ENCODE results near the gene CORO2A.
"Not testable (repeated sequence)": the region's sequence is repeated elsewhere in the genome, so short reads cannot be mapped to it uniquely, and the experiment has no call there.

Gene CORO2A

GRCh38 chr9:98118640-98119601 is 73.5 kb downstream of the CORO2A start, which contains the start of gene TRIM14:
Gene TRIM14 (minus strand): TSS chr9:98119222. CDS start chr9:98119188, 34 bp downstream.
- no peak within 1 kb of the TSS for H3K27ac ChIP-seq (ENCODE audit: low read length)
- no peaks in the 10 kb centered on the region for H3K36me3 ChIP-seq (ENCODE audit: control insufficient read depth, insufficient read depth, low read length)
- no peaks in the 10 kb centered on the region for H3K9me3 ChIP-seq (ENCODE audit: control insufficient read depth, insufficient read depth, low read length)
- 0 out of 2 replicates have a peak, but pooled peaks cover 1% of the 10 kb centered on the region for H3K4me1 ChIP-seq (ENCODE audit: control insufficient read depth, insufficient read depth, low read length)
- H3K27me3 ChIP-seq (ENCODE audit: control insufficient read depth, insufficient read depth, low read length), result no peaks in the 10 kb centered on the region
- DNase-seq (ENCODE audit: low read depth, low spot score), result no peak
- WGBS (ENCODE audit: insufficient coverage, insufficient read length), result no CpG with 5 or more reads among the region's 71 CpGs
- H3K4me3 ChIP-seq (ENCODE audit: low read length), result peak within 1 kb of the TSS; percentile 48

DNA sequence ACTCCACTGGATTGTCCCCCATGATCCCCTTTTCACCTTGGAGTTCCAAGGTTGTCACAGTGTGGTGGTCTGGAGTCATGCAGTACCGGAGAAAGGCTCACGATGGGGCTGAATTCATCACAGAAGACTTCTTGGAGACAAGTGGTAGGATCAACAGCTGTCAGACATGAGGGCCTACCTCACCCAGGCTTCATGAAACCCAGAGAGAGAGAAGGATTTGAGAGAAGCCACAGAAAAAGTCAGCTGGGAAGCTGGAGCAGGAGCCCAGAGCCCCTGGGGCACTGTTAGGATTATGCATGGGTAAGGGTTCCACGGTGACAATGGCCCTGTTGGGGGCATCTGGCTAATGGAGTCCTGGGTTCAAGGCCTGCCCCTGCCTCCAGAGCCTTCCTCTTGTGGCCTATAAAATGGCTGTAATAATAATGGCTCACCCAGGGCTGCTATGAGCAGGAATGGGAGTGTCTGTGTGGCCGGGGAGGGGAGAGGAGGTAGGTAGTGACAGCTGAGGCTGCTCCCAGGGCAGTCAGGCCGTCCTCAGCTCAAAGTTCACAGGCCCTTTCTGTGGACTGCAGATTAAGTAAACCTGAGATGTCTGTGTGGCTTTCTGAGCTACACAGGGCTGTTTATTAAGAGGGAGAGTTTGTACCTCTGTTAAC is 74.3 kb downstream of the CORO2A start:
- H3K27me3 ChIP-seq (ENCODE audit: control insufficient read depth, insufficient read depth, low read length), result no peaks in the 10 kb centered on the region
- no peak overlapping the region for H3K27ac ChIP-seq (ENCODE audit: low read length)
- H3K4me1 ChIP-seq (ENCODE audit: control insufficient read depth, insufficient read depth, low read length), result 0 out of 2 replicates have a peak, but pooled peaks cover 1% of the 10 kb centered on the region
- no peaks in the 10 kb centered on the region for H3K36me3 ChIP-seq (ENCODE audit: control insufficient read depth, insufficient read depth, low read length)
- DNase-seq (ENCODE audit: low read depth, low spot score), result no peak
- peak overlapping the region; percentile 48; the same call in 1 of the 2 replicates for H3K4me3 ChIP-seq (ENCODE audit: low read length)
- WGBS (ENCODE audit: insufficient coverage, insufficient read length), result no CpG with 5 or more reads among the region's 5 CpGs
- H3K9me3 ChIP-seq (ENCODE audit: control insufficient read depth, insufficient read depth, low read length), result no peaks in the 10 kb centered on the region

- H3K36me3 ChIP-seq (ENCODE audit: control insufficient read depth, insufficient read depth, low read length); H3K4me3 ChIP-seq (ENCODE audit: low read length); H3K9me3 ChIP-seq (ENCODE audit: control insufficient read depth, insufficient read depth, low read length); H3K27me3 ChIP-seq (ENCODE audit: control insufficient read depth, insufficient read depth, low read length); DNase-seq (ENCODE audit: low read depth, low spot score); H3K27ac ChIP-seq (ENCODE audit: low read length); H3K4me1 ChIP-seq (ENCODE audit: control insufficient read depth, insufficient read depth, low read length): not testable (repeated sequence)
- WGBS (ENCODE audit: insufficient coverage, insufficient read length), result no CpG with 5 or more reads among the region's 6 CpGs
Observed at GRCh38 chr9:98117097-98117496, 75.3 kb downstream of the CORO2A start.

DNA sequence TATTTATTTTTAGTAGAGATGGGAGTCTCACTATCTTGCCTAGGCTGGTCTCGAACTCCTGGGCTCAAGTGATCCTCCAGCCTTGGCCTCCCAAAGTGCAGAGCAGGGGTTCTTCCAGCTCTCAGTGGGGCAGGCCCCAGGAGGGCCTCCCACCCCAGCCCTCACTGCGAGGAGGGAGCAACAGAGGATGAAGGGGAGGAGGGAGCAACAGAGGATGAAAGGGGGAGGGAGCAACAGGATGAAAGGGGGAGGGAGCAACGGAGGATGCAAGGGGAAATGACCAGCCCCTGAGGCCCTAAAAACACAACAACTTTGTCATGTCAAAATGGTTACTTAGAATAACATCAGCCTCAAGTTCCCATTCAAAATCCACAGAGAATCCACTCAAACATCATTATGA is 83.4 kb downstream of the CORO2A start:
- no peak for DNase-seq (ENCODE audit: low read depth, low spot score)
- no CpG with 5 or more reads among the region's 3 CpGs for WGBS (ENCODE audit: insufficient coverage, insufficient read length)
- Histone ChIP-seq H3K27ac (ENCODE audit: low read length) (no peak overlapping the region), H3K27me3 (ENCODE audit: control insufficient read depth, insufficient read depth, low read length) (no peaks in the 10 kb centered on the region), H3K4me1 (ENCODE audit: control insufficient read depth, insufficient read depth, low read length) (no peaks in the 10 kb centered on the region), H3K36me3 (ENCODE audit: control insufficient read depth, insufficient read depth, low read length) (no peaks in the 10 kb centered on the region), H3K9me3 (ENCODE audit: control insufficient read depth, insufficient read depth, low read length) (no peaks in the 10 kb centered on the region), H3K4me3 (ENCODE audit: low read length) (no peak overlapping the region)

DNA sequence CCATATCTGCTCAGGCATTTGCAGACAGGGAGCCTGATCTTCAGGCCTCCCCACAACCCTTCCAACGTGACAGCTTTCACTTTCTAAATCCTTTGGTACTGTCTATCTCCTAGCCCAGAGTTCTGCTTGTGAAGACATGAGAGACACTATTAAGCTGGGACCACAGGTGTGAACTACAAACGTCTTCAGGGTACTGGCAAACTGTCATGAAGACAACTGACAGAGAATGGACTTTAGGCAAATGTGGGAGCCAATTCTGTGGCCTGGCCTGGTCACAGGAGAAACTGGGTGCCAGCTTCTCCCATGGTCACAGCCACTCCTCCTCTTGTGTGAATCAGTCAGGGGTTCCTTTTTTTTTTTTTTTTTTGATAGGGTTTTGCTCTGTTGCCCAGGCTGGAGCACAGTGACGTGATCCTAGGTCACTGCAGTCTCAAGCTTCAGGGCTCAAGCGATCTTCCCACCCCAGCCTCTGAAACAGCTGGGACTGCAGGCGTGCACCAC is 83.9 kb downstream of the CORO2A start:
- Histone ChIP-seq H3K27me3 (ENCODE audit: control insufficient read depth, insufficient read depth, low read length) (no peaks in the 10 kb centered on the region), H3K9me3 (ENCODE audit: control insufficient read depth, insufficient read depth, low read length) (no peaks in the 10 kb centered on the region), H3K4me1 (ENCODE audit: control insufficient read depth, insufficient read depth, low read length) (no peaks in the 10 kb centered on the region), H3K4me3 (ENCODE audit: low read length) (no peak overlapping the region), H3K36me3 (ENCODE audit: control insufficient read depth, insufficient read depth, low read length) (no peaks in the 10 kb centered on the region), H3K27ac (ENCODE audit: low read length) (no peak overlapping the region)
- no peak for DNase-seq (ENCODE audit: low read depth, low spot score)
- no CpG with 5 or more reads among the region's 5 CpGs for WGBS (ENCODE audit: insufficient coverage, insufficient read length)

DNA sequence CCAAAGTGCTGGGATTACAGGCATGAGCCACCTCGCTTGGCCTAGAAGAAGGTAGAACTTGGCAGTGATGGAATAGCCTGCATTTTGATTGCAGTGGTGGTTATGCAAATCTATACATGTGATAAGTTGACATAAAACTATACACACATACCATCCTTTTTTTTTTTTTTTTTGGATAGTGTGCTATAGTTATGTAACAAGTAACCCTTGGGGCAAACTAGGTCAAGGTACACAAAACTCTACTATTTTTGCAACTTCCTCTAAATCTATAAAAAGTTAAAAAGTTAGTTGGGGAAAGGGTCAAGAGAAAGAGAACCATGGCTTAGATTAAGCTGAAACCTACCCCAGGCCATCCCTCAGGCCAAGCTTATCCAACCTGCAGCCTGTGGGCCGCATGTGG is 84.5 kb downstream of the CORO2A start:
- no peaks in the 10 kb centered on the region for H3K4me1 ChIP-seq (ENCODE audit: control insufficient read depth, insufficient read depth, low read length)
- no peaks in the 10 kb centered on the region for H3K36me3 ChIP-seq (ENCODE audit: control insufficient read depth, insufficient read depth, low read length)
- no peak for DNase-seq (ENCODE audit: low read depth, low spot score)
- no peak overlapping the region for H3K4me3 ChIP-seq (ENCODE audit: low read length)
- H3K27me3 ChIP-seq (ENCODE audit: control insufficient read depth, insufficient read depth, low read length), result no peaks in the 10 kb centered on the region
- no peak overlapping the region for H3K27ac ChIP-seq (ENCODE audit: low read length)
- no peaks in the 10 kb centered on the region for H3K9me3 ChIP-seq (ENCODE audit: control insufficient read depth, insufficient read depth, low read length)
- WGBS (ENCODE audit: insufficient coverage, insufficient read length), result no CpG with 5 or more reads among the region's 2 CpGs

DNA sequence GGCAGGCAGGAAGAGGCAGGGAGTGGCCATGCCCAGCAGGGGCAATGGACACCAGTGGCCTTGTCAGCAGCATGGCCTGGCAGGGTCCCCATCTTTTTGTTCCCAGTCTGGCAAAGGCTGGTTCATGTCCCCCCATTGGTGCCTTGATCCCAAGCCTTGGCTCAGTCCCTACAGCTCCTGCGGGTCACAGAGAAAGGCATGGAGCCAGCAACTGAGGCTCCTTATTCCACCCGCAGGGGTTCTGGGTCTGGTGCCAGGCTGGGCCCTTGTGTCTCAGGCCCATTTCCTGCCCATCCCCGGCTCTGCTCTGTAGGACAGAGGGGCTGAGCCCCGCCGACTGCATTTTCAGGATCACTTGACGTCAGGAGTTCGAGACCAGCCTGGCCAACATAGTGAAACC is 87.4 kb downstream of the CORO2A start:
- WGBS (ENCODE audit: insufficient coverage, insufficient read length), result no CpG with 5 or more reads among the region's 7 CpGs
- Histone ChIP-seq H3K36me3 (ENCODE audit: control insufficient read depth, insufficient read depth, low read length) (no peaks in the 10 kb centered on the region), H3K9me3 (ENCODE audit: control insufficient read depth, insufficient read depth, low read length) (no peaks in the 10 kb centered on the region), H3K27ac (ENCODE audit: low read length) (no peak overlapping the region), H3K4me3 (ENCODE audit: low read length) (no peak overlapping the region), H3K27me3 (ENCODE audit: control insufficient read depth, insufficient read depth, low read length) (no peaks in the 10 kb centered on the region), H3K4me1 (ENCODE audit: control insufficient read depth, insufficient read depth, low read length) (no peaks in the 10 kb centered on the region)
- no peak for DNase-seq (ENCODE audit: low read depth, low spot score)

DNA sequence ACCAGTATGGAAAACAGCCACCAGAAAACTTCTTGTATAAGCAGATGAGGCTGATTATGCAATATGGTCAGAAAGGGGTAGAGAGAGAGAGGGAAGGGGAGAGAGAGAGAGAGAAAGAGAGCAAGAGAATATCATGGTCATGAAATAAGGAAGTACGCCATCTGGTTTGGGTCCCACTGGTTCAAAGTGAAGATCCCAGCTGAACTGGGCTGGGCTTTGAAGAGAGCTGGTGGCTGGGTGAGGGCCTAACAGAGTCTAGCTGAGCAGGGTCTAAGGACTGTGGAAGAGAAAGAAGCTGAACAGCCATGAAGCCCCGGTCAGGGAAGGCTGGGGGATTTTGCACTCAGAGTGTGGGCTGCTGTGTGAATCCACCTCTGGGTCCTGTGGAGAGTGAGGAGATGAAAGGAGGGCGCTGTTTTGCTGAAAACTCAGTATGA is 88.0 kb downstream of the CORO2A start:
- Histone ChIP-seq H3K36me3 (ENCODE audit: control insufficient read depth, insufficient read depth, low read length) (no peaks in the 10 kb centered on the region), H3K4me3 (ENCODE audit: low read length) (no peak overlapping the region), H3K4me1 (ENCODE audit: control insufficient read depth, insufficient read depth, low read length) (no peaks in the 10 kb centered on the region), H3K27me3 (ENCODE audit: control insufficient read depth, insufficient read depth, low read length) (no peaks in the 10 kb centered on the region), H3K9me3 (ENCODE audit: control insufficient read depth, insufficient read depth, low read length) (no peaks in the 10 kb centered on the region), H3K27ac (ENCODE audit: low read length) (no peak overlapping the region)
- no peak for DNase-seq (ENCODE audit: low read depth, low spot score)
- WGBS (ENCODE audit: insufficient coverage, insufficient read length), result no CpG with 5 or more reads among the region's 3 CpGs

GRCh38 chr9:98101868-98102273 is 90.6 kb downstream of the CORO2A start:
- no CpG with 5 or more reads among the region's 6 CpGs for WGBS (ENCODE audit: insufficient coverage, insufficient read length)
- H3K9me3 ChIP-seq (ENCODE audit: control insufficient read depth, insufficient read depth, low read length), result no peaks in the 10 kb centered on the region
- DNase-seq (ENCODE audit: low read depth, low spot score), result no peak
- H3K36me3 ChIP-seq (ENCODE audit: control insufficient read depth, insufficient read depth, low read length), result no peaks in the 10 kb centered on the region
- no peaks in the 10 kb centered on the region for H3K4me1 ChIP-seq (ENCODE audit: control insufficient read depth, insufficient read depth, low read length)
- no peaks in the 10 kb centered on the region for H3K27me3 ChIP-seq (ENCODE audit: control insufficient read depth, insufficient read depth, low read length)
- H3K4me3 ChIP-seq (ENCODE audit: low read length), result no peak overlapping the region
- no peak overlapping the region for H3K27ac ChIP-seq (ENCODE audit: low read length)

DNA sequence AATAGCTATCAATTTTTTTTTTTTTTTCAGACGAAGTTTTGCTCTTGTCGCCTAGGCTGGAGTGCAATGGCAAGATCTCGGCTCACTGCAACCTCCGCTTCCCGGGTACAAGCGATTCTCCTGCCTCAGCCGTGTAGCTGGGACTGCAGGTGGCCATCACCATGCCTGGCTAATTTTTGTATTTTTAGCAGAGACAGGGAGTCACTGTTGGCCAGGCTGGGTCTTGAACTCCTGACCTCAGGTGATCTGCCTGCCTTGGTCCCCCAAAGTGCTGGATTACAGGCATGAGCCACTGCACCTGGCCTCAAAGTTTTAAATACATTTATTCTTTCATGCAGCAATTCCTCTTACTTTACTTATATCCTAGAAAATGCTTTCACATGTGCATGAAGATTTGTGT is 91.0 kb downstream of the CORO2A start:
- Histone ChIP-seq H3K9me3 (ENCODE audit: control insufficient read depth, insufficient read depth, low read length) (no peaks in the 10 kb centered on the region), H3K4me3 (ENCODE audit: low read length) (no peak overlapping the region), H3K27me3 (ENCODE audit: control insufficient read depth, insufficient read depth, low read length) (no peaks in the 10 kb centered on the region), H3K36me3 (ENCODE audit: control insufficient read depth, insufficient read depth, low read length) (no peaks in the 10 kb centered on the region), H3K4me1 (ENCODE audit: control insufficient read depth, insufficient read depth, low read length) (no peaks in the 10 kb centered on the region), H3K27ac (ENCODE audit: low read length) (no peak overlapping the region)
- DNase-seq (ENCODE audit: low read depth, low spot score), result no peak
- WGBS (ENCODE audit: insufficient coverage, insufficient read length), result no CpG with 5 or more reads among the region's 7 CpGs
